HCT116 (cell line): ENCODE data around the gene CGRRF1.

Experiments
- ATF3 ChIP-seq: IDR thresholded peaks from 2 replicates; pipeline ENCODE4 v1.6.1; 2012
- CEBPB ChIP-seq: IDR thresholded peaks from 2 replicates; pipeline ENCODE4 v1.6.1; 2012; ENCODE audit warnings: low read depth
- CTCF ChIP-seq, 3 experiments: fragments of 200-600 bp in 1 of 3; sonication (generic) in 1 of 3; IDR thresholded peaks in 2 of 3; conservative IDR thresholded peaks in 1 of 3; 2 replicates each; pipeline ENCODE4 v1.5.1; 2012 to 2017; ENCODE audit warnings: low read depth in 2 of 3, low read length in 2 of 3, antibody characterized with exemption in 1 of 3, borderline replicate concordance in 1 of 3, control low read depth in 1 of 3, mild to moderate bottlenecking in 1 of 3, mixed read lengths in 1 of 3, mixed run types in 1 of 3, moderate library complexity in 1 of 3; ENCODE audit not compliant: insufficient read depth in 1 of 3
- POLR2A ChIP-seq: IDR thresholded peaks from 2 replicates; pipeline ENCODE4 v1.7.0; 2011; ENCODE audit warnings: borderline replicate concordance; ENCODE audit not compliant: insufficient read depth, insufficient read length; ENCODE audit errors: extremely low read depth
- POLR2AphosphoS5 ChIP-seq: IDR thresholded peaks from 2 replicates; pipeline ENCODE4 v1.6.1; 2011; ENCODE audit warnings: mild to moderate bottlenecking, low read depth, low read length, moderate library complexity
- REST ChIP-seq: IDR thresholded peaks from 2 replicates; pipeline ENCODE4 v1.6.1; 2012; ENCODE audit warnings: low read depth

GRCh38 chr14:54566410-54567223, 56.9 kb downstream of the CGRRF1 start, which contains the start of gene SAMD4A:
- TF ChIP-seq CEBPB: no peak
- peak in 2 of 3 experiments; percentile 17 to 27; a peak in 1 of 6 replicates for TF ChIP-seq CTCF (IDR thresholded peaks at IDR 0.05 in 2 of 3, conservative IDR thresholded peaks at IDR 0.05 in 1 of 3; ENCODE audit: borderline replicate concordance in 1 of 3, insufficient read depth in 1 of 3, low read depth in 2 of 3, low read length in 2 of 3)
- TF ChIP-seq POLR2A: peak; percentile 14
- no peak for TF ChIP-seq REST
- TF ChIP-seq POLR2AphosphoS5: peak; percentile 45; the same call in 1 of the 2 replicates
- TF ChIP-seq ATF3: no peak
